ENCODE results near the gene ITPRIP.
A peak's percentile ranks its signal among the peaks of the same experiment; 100 is the strongest.

ITPRIP gene

DNA sequence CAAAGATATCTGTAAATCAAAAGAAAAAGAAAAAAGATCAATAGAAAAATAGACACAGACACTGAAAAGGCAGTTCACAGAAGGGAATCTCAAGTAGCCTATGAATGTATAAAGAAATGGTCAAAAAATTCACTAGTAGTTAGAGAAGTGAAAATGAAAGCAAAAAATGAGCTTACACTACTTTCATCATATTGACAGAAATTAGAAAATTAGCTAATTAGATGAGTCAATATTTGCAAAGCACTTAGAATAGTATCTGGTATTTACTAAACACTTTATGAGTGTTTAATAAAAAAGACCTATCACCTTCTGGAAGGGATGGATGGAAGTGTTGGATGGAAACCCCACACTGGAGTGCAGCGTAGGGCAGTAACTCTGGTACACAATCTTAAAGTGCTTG lies 13.7 kb upstream of the ITPRIP start:
- DNase-seq (no peak), ATAC-seq (ENCODE audit: insufficient read depth, low read depth) (no peak)
- H3K27me3 ChIP-seq (ENCODE audit: insufficient read depth, low read length, poor library complexity), result peaks cover 38% of the 10 kb centered on the region
- no peak overlapping the region for H3K9ac ChIP-seq (ENCODE audit: low read depth, low read length)
- no peaks in the 10 kb centered on the region for H3K79me2 ChIP-seq (ENCODE audit: insufficient read depth, low read length)
- H2AFZ ChIP-seq (ENCODE audit: low read depth, low read length), result no peak overlapping the region
- no peak overlapping the region for H3K27ac ChIP-seq (ENCODE audit: low read length)
- peaks cover 27% of the 10 kb centered on the region for H3K4me1 ChIP-seq (ENCODE audit: insufficient read depth, low read length)
- H3K9me3 ChIP-seq (ENCODE audit: insufficient read depth, low read length, severe bottlenecking), result no peaks in the 10 kb centered on the region
- H3K4me3 ChIP-seq (ENCODE audit: low read depth in 1 of 2, low read length in 2 of 2), result no peak overlapping the region
- no peak for TF ChIP-seq EZH2 (IDR thresholded peaks at IDR 0.05; ENCODE audit: borderline replicate concordance, low read depth, low read length, severe bottlenecking)
- TF ChIP-seq, protein P1, sequence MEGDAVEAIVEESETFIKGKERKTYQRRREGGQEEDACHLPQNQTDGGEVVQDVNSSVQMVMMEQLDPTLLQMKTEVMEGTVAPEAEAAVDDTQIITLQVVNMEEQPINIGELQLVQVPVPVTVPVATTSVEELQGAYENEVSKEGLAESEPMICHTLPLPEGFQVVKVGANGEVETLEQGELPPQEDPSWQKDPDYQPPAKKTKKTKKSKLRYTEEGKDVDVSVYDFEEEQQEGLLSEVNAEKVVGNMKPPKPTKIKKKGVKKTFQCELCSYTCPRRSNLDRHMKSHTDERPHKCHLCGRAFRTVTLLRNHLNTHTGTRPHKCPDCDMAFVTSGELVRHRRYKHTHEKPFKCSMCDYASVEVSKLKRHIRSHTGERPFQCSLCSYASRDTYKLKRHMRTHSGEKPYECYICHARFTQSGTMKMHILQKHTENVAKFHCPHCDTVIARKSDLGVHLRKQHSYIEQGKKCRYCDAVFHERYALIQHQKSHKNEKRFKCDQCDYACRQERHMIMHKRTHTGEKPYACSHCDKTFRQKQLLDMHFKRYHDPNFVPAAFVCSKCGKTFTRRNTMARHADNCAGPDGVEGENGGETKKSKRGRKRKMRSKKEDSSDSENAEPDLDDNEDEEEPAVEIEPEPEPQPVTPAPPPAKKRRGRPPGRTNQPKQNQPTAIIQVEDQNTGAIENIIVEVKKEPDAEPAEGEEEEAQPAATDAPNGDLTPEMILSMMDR (IDR thresholded peaks at IDR 0.05; ENCODE audit: borderline replicate concordance, extremely low read depth, low read length, poor library complexity, severe bottlenecking), result no peak
- H3K36me3 ChIP-seq (ENCODE audit: insufficient read depth, low read length), result no peaks in the 10 kb centered on the region
- peak overlapping the region; percentile 34; the same call in 1 of the 2 replicates for H3K4me2 ChIP-seq (ENCODE audit: insufficient read depth, low read length)
- no peaks in the 10 kb centered on the region for H4K20me1 ChIP-seq (ENCODE audit: insufficient read depth, low read length)

DNA sequence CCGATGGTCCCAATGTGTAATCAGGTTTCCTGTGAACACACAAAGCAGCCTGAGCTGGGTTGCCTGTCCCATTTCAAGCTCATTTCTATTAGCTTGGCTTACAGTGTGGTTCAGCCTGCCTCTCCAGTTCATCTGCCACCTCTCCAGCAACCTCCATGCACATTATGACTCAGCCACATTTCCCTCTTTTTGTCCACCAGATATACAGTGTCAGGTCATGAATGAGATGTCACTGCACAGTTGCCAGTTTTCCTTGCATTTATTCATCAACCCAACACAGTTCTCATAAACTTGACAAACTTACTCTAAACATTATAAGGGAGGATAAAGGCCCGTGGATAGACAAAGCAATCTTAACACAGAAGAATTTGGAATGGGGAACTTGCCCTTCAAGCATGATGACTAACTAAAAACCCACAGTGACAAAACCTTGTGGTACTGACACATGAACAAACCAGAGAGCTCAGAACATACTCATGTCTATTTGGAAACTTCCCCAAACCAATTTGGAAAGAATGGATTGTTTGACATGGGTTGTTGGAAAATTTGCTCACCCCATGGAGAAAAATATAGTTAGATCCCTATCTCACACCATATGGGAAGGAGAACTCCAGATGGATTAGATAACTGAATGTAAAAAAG lies 12.9 kb upstream of the ITPRIP start:
- ATAC-seq (ENCODE audit: insufficient read depth, low read depth) (no peak), DNase-seq (no peak)
- Histone ChIP-seq H3K27ac (ENCODE audit: low read length) (no peak overlapping the region), H3K27me3 (ENCODE audit: insufficient read depth, low read length, poor library complexity) (peaks cover 39% of the 10 kb centered on the region), H2AFZ (ENCODE audit: low read depth, low read length) (no peak overlapping the region), H3K4me2 (ENCODE audit: insufficient read depth, low read length) (no peak overlapping the region), H3K9ac (ENCODE audit: low read depth, low read length) (no peak overlapping the region), H3K79me2 (ENCODE audit: insufficient read depth, low read length) (no peaks in the 10 kb centered on the region), H3K9me3 (ENCODE audit: insufficient read depth, low read length, severe bottlenecking) (no peaks in the 10 kb centered on the region), H3K4me3 (ENCODE audit: low read depth in 1 of 2, low read length in 2 of 2) (no peak overlapping the region), H3K36me3 (ENCODE audit: insufficient read depth, low read length) (no peaks in the 10 kb centered on the region), H4K20me1 (ENCODE audit: insufficient read depth, low read length) (no peaks in the 10 kb centered on the region), H3K4me1 (ENCODE audit: insufficient read depth, low read length) (peaks cover 27% of the 10 kb centered on the region)
- TF ChIP-seq EZH2 (IDR thresholded peaks at IDR 0.05; ENCODE audit: borderline replicate concordance, low read depth, low read length, severe bottlenecking), result no peak
- TF ChIP-seq, protein P1 (IDR thresholded peaks at IDR 0.05; ENCODE audit: borderline replicate concordance, extremely low read depth, low read length, poor library complexity, severe bottlenecking), result no peak

DNA sequence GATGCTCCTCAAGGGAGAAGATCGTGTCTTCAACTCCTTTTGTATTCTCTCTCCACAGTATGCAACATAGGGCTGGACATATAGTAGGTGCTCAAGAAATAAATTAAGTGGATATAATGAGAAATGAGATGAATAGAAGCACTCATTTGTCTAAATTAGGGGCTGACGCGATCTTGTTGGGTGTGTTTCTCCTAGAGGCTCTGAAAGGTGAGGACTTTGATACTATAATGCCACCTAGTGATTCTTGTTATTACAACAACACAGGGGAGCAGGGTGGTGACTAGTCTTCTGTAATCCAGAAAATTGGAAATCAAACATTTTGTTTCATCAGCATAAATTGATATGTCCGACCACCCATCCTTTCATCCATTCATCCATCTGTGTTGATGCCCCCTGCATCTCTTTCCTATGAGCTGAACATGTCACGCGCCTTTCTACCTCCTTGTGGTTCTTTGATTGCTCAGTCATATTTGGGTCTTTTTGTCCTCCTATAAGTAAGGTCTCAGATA lies 11.9 kb upstream of the ITPRIP start:
- no peak overlapping the region for H3K27ac ChIP-seq (ENCODE audit: low read length)
- H3K9ac ChIP-seq (ENCODE audit: low read depth, low read length), result no peak overlapping the region
- peaks cover 35% of the 10 kb centered on the region for H3K27me3 ChIP-seq (ENCODE audit: insufficient read depth, low read length, poor library complexity)
- no peaks in the 10 kb centered on the region for H4K20me1 ChIP-seq (ENCODE audit: insufficient read depth, low read length)
- no peaks in the 10 kb centered on the region for H3K79me2 ChIP-seq (ENCODE audit: insufficient read depth, low read length)
- H3K4me2 ChIP-seq (ENCODE audit: insufficient read depth, low read length), result no peak overlapping the region
- H2AFZ ChIP-seq (ENCODE audit: low read depth, low read length), result no peak overlapping the region
- peak; percentile 22 for DNase-seq
- ATAC-seq (ENCODE audit: insufficient read depth, low read depth), result peak; percentile 70
- no peaks in the 10 kb centered on the region for H3K9me3 ChIP-seq (ENCODE audit: insufficient read depth, low read length, severe bottlenecking)
- H3K4me3 ChIP-seq (ENCODE audit: low read depth in 1 of 2, low read length in 2 of 2), result no peak overlapping the region
- TF ChIP-seq, protein P1 (IDR thresholded peaks at IDR 0.05; ENCODE audit: borderline replicate concordance, extremely low read depth, low read length, poor library complexity, severe bottlenecking), result peak; percentile 75
- TF ChIP-seq EZH2 (IDR thresholded peaks at IDR 0.05; ENCODE audit: borderline replicate concordance, low read depth, low read length, severe bottlenecking), result no peak
- no peaks in the 10 kb centered on the region for H3K36me3 ChIP-seq (ENCODE audit: insufficient read depth, low read length)
- peaks cover 27% of the 10 kb centered on the region for H3K4me1 ChIP-seq (ENCODE audit: insufficient read depth, low read length)

Data from DND-41 (cell line).